HL-60 (cell line): ENCODE results near the gene MS4A5.

ENCODE experiments used
- CTCF ChIP-seq: IDR thresholded peaks from one replicate; pipeline ENCODE4 v1.5.1; 2011; ENCODE audit warnings: low read length, control low read depth, inconsistent platforms; ENCODE audit not compliant: insufficient read depth
- GABPA ChIP-seq: IDR thresholded peaks from 2 replicates; pipeline ENCODE4 v1.6.1; 2012; ENCODE audit warnings: low read depth
- POLR2AphosphoS5 ChIP-seq: IDR thresholded peaks from 2 replicates; pipeline ENCODE4 v1.6.1; 2012; ENCODE audit warnings: low read depth
- REST ChIP-seq: IDR thresholded peaks from 2 replicates; pipeline ENCODE4 v1.6.1; 2012; ENCODE audit warnings: low read depth; ENCODE audit not compliant: insufficient replicate concordance

GRCh38 chr11:60459345-60459744 lies 30.0 kb downstream of the MS4A5 start:
- TF ChIP-seq CTCF, result no peak
- TF ChIP-seq GABPA, result no peak
- no peak for TF ChIP-seq REST
- TF ChIP-seq POLR2AphosphoS5, result no peak
